HS-27A (cell line): ENCODE results near the gene DDX27.
A peak's percentile ranks its signal among the peaks of the same experiment; 100 is the strongest.
"Not testable (repeated sequence)": the region's sequence is repeated elsewhere in the genome, so short reads cannot be mapped to it uniquely, and the experiment has no call there.

Source experiments
- DNase-seq: peaks from one replicate; pipeline ENCODE4 v3.0.0-alpha.2; 2012; ENCODE audit warnings: low read depth, missing footprints

The DDX27 gene, protein sequence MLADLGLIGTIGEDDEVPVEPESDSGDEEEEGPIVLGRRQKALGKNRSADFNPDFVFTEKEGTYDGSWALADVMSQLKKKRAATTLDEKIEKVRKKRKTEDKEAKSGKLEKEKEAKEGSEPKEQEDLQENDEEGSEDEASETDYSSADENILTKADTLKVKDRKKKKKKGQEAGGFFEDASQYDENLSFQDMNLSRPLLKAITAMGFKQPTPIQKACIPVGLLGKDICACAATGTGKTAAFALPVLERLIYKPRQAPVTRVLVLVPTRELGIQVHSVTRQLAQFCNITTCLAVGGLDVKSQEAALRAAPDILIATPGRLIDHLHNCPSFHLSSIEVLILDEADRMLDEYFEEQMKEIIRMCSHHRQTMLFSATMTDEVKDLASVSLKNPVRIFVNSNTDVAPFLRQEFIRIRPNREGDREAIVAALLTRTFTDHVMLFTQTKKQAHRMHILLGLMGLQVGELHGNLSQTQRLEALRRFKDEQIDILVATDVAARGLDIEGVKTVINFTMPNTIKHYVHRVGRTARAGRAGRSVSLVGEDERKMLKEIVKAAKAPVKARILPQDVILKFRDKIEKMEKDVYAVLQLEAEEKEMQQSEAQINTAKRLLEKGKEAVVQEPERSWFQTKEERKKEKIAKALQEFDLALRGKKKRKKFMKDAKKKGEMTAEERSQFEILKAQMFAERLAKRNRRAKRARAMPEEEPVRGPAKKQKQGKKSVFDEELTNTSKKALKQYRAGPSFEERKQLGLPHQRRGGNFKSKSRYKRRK

DNA sequence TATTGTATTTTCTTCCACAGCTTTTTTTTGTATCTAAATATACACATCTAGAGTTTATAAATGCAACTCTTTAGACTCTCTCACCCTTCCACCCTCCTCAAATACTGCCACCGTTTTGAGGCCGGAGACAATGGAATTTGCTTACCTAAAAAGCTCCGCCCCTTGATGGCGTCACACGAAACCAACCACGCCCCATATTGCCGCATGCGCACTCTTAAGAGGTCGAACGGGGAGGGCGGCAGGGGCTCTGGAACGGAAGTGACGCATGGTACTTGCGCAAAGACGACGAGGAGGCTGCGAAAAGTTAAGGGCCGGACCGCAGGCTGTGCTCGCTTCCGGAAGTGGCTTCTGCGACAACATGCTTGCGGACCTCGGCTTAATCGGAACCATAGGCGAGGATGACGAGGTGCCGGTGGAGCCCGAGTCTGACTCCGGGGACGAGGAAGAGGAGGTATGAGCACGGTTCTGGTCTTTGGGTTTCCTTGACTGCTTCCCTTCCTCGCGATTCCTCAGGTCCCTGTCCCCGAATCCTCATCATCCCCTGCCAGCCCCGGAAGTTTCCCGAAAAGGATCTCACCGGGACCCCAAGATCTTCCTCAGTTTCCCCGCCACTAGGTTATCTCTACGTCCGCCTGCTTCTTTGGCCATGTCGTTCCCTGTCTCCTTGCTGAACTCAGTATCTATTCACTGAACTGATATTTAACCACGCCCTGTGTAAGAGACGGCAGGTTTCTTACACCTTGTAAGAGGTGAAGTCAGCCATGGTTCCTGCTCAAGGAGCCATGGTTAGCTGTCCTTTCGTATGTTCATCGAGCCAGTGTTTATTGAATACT lies at the start of gene DDX27:
Gene DDX27, plus strand, starts transcription at position 326 of the 833 bp plus-strand sequence. Its CDS starts 33 bp downstream, at position 359.
- DNase-seq = peak; percentile 99

DNA sequence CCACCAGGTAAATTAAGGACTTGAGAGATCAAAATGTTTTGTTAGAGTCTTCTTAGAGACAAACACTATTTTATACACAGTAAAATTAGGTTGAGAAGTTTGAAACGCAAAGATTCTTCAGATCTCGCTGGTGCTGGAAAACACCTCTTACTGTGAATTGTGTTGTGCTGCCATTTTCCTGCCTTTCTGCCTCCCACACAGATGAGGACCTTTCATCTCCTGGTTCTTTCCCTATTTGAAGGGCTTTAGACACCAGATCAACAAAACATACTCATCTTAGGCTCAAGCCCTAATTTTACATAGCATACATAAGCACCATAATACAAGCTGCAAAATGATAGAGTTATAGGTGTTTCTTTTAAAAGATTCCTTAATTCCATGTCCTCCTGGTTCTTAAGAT lies 49.7 kb upstream of the DDX27 start:
- DNase-seq = no peak

DNA sequence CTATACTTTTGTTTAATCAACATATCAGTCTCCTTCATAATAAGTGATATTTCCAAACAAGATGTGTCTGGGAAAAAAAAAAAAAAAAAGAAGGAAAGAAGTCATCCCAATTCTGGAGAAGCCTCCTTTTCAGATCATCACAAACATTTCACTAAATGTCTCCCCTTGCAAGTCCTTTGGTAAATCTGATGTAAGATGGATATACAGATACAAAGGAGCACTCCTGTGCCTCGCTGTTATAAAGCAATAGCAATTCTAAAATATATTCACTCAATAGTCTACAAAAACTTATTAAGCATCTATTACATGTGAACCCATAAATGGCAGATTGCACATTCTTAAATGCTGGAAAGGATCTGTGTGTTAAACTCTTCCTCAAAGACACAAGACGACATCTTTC lies 48.5 kb upstream of the DDX27 start:
- no peak for DNase-seq

DNA sequence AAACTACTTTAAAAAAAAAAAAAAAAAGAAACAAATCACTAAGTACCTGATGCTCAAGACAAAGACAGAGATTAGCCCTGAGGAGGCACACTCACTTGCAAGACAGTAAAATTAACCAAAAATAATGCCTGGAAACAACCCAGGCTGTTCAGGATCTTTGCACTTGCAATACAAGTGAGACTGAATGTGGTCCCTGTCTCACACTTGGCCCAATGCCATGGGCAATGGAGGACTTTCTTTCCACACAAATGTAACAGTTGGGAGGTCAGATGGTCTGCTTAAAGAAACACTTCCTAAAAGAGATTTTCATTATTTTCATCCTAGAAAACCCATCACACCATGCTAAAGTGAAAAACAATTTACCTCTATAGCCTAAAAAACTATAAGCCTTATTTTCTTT lies 47.3 kb upstream of the DDX27 start:
- DNase-seq = no peak

DNA sequence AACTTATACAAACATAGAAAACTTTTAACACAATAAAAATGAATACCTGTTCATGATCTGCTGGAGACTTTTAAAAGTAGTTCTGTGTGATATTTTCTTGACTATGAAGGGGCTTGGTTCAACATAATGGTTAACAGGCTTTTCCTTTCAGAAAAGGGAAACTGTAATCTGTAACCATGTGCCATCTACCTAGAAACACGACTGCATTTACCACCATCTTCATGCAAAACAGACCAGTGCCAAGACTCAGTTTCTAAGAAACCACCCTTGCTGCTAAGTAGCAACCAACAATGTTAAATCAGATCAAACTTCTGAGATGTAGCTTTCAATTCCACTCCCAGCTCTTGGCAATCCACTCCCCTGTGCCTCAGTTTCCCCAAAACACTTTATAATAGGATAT lies 46.8 kb upstream of the DDX27 start:
- DNase-seq = no peak

DNA sequence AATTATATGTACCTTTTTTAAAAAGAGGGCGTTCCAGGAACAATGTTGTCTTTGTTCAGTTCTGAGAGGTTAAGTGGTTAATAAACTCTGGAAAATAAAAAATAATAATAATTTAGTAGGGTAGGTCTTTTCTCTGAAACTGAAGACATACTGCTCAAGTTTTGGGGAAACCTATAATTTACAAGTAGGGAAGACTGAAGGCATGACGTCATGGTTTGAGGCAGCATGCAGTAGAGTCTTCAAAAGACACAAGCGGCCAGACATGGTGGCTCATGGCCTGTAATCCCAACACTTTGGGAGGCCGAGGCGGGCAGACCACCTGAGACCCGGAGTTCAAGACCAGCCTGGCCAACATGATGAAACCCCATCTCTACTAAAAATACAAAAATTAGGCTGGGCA lies 45.0 kb upstream of the DDX27 start:
- no peak for DNase-seq

DNA sequence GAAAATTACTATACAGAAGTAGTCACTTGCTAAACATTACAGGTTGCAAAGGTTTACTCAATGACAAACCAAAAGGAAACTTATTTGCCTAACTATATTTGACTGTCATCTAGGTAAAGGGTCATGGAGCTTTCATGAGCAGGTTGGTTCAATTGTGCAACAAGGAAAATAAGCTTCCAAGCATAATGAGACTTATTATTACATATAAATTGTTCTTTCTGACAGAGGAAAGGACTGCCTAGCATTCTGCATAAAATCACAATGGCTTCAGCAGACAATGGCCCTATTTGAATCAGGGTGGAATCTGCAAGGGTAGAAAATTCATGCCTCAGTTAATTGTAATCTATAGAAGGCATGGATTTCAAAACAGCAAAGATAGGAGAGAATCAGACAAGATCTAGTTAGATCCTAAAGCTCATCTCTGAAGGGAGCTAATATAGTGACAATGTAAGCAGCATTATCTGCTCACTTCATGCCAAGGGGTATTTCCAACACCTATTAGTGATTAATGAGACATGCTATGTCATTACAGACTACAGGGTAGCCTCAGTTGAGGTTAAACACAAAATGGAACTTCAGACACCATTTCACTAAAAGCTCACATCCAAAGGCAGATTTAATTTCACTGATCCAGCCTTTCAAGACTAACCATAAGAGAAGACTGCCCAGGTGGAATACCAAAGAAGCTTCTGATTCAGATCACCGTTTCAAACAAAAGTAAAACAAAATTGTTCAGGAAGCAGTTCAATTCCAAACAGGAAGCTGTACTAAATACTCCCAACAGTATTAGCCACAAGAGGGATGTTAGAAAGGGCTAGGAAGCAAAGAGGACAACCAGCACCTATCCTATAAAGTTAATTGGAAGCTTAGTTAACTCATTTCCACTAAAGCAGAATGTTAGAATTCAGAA lies 39.6 kb upstream of the DDX27 start:
- DNase-seq = no peak

DNA sequence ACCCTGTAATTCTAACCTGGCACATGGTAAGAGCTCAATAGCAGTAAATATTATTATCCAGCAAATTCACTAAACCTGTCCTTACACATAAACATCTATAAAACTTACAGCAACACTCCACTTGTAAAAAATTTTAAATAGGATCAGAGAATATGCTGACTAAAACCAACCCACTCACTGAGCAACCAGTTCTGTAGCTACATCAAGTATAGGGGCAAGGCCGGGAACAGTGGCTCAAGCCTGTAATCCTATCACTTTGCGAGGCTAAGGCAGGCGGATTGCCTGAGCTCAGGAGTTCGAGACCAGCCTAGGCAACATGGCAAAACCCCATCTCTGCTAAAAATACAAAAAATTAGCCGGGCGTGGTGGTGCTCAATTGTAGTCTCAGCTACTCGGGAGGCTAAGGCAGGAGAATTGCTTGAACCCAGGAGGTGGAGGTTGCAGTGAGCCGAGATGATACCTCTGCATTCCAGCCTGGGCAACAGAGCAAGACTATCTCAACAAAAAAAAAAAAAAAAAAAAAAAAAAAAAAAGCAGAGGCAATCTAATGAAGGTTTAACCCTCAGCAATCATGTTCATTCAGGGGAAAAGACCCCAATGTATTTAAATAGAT lies 37.8 kb upstream of the DDX27 start:
- DNase-seq = no peak

DNA sequence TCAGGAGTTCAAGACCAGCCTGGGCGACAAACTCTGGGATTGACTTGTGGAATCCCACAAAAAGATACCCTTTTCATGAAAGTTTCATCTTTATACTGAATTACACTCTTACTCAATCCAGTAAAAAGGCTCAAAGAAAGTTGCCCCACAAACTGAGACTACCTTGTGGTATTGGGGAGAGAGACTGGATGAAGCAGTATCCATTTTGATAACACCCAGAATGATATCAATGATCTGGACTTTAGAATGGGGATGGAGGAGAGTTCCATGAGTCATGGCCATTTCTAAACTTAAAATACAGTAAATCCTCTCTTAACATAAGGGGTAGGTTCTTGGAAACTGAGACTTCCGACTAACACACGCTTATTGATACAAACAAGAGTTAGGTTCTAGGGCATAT lies 35.8 kb upstream of the DDX27 start:
- no peak for DNase-seq

DNA sequence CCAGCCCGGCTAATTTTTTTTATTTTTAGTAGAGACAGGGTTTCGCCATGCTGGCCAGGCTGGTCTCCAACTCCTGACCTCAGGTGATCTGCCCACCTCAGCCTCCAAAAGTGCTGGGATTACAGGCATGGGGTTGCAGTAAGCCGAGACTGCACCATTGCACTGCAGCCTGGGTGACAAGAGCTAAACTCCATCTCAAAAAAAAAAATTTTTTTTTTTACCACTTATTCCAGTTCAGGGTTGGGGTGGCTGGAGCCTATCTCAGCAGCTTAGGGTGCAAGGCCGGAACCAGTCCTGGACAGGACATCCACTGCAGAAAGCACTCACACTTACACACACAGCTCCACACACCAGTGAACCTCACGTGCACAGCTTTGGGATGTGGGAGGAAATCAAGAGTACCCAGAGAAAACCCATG lies 35.1 kb upstream of the DDX27 start:
- not testable (repeated sequence) for DNase-seq

DNA sequence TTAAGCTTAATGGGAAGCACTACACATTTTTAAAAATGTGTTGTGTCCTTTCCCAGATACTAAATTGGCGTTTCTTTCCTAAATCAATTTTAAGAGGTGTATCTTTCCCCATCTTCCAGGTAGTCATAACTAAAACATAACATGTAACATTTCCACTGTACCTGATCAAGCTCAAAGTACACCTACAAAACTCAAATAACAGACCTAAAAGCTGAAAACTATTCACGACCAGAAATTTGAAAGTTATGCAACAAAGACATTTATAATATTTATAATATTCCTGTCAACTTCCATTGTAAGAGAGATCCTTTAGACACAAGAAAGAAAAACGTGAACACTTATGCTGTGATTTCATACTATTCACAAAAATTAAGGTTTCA lies 34.5 kb upstream of the DDX27 start:
- no peak for DNase-seq

DNA sequence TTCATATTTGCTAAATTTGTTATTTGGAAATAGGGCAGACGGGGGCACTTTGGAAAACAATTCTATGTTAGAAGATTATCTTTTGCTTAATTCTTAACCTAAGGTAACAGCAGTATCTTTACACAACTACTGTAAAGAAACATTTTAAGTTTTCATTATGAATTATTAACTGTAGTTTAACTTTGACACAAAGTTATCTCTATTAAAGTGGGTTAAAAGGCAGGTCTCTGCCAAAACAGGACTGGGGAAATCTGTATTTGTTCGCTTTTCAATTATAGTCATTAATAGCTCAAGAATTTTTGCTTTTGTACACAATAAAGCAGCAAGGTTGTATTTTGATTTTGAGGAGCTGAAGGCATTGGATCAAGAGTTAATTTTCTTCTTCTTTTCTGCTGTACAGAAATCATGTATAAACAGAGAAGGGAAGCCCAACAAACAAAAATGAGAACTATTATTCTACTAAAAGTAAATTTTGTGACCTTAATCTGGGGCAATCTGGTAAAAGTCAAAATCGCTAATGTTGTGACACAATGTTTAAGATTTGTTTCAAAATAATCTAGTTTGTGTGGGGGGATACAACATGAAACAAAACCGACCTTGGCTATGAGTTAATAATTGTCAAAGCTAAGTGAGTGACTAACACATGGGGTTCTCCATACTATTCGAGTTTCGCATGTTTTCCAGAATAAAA lies 34.0 kb upstream of the DDX27 start:
- no peak for DNase-seq

DNA sequence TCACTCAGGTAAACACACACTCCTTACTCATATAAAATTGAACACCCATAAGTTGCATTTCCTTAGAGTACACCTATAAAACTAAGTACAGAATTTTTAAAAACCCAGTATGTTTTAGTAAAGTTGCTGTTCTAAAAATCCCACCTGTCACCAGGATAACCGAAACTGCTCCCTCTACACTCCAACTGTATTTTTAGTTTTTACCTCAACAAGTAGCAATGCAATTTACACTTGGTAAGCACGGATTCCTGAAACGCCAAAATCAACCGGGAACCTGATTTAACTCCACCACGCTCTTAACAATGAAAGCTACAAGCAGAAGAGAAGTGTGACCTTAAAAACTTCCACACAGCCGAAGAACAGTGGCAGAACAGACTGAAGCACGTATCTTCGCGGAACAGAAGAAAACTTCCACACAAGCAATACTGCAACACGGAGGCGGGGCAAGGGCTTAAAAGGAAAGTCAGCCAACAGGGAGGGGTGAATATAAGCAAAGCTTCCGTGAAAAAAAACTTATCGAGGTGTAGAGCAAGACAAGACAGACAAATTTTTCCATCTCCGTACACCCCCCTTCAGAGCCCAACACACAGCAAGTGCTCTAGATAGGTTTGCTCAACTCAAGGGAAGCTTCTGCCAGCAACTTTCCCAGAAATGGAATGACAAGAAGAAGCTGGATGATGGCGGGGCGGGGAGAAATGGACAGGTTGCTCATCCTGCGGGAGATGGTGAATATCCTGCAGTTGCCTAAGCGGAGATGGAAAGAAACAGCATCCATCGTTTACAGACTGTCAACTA lies 32.5 kb upstream of the DDX27 start:
- no peak for DNase-seq

DNA sequence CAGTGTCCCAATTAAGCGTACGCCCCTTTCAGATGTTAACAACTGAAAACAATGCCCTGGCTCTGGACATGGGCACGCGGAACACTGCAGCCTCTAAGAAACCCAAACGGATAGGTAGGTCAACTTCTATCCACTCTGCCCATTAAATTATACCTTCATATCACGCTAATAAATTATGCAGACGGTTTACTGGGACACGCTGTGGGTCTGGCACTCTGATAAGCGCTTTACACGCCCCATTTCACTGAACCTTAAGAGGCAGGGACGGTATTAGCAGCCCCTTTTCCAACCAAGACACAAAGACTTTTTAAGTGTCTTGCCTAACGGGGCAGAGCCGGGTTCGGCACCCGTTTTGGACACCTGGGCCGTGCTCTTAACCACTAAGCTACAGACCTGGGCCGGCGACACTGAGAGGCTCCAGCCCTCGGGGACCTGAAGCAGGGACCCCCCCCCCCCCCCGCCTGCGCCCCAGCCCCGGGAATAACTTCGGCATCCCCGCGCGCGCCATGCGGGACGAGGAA lies 31.8 kb upstream of the DDX27 start:
- no peak for DNase-seq

DNA sequence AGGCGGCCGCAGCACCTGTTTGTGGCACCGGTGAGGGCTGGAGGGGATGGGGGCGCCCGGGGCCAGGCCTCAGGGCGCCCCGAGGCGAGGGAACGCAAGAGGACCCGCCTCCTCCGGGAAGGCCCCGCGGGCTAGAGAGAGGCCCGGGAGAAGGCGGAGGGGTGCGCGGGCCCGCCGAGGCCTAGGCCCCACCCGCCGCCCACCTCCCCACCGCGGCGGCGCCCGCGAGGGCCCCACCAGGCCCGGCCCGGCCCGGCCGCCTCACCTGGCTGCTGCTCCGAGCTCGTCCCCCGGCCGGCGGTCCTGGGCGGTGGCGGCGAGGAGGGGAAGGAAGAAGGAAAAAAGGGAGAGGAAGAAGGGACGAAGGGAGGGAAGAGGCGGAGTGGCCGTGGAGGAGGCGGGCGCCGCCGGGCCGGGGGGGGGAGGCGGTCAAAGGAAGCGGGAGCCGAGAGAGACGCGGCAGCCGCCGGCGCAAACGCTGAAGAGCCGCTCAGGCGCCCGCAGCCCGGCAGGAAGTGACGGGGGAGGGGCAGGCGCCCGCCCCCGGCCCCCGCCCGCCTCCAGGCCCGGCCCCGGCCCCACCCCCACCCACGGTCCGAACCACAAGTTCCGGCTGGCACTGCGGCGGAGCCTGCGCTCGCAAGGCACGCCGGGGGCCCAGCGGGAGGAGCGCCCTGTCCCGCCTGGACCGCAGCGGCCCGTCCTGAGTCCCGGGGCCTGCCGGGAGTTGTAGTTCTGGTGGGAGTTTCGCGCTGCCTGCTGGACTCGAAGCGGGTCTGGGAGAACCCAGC lies 31.2 kb upstream of the DDX27 start, which contains the start of gene STAU1:
Gene STAU1, minus strand, starts transcription at position 484 of the 791 bp plus-strand sequence. CDS start 22,133 bp downstream, outside the sequence.
- peak; percentile 86 for DNase-seq

DNA sequence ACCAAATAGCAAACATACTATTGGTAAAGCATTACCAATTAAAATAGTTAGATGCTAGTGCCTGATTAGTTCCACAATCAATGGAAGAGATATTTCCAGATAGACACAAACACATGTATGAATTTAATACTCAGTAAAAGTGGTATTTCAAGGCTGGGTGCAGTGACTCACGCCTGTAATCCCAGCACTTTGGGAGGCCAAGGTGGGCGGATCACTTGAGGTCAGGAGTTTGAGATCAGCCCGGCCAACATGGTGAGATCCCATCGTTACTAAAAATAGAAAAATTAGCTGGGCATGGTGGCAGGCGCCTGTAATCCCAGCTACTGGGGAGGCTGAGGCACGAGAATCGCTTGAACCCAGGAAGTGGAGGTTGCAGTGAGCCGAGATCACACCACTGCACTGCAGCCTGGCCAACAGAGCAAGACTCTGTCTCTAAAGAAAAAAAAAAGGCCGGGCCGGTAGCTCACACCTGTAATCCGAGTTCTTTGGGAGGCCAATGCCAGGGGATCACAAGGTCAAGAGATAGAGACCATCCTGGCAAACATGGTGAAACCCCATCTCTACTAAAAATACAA lies 26.2 kb upstream of the DDX27 start:
- not testable (repeated sequence) for DNase-seq

DNA sequence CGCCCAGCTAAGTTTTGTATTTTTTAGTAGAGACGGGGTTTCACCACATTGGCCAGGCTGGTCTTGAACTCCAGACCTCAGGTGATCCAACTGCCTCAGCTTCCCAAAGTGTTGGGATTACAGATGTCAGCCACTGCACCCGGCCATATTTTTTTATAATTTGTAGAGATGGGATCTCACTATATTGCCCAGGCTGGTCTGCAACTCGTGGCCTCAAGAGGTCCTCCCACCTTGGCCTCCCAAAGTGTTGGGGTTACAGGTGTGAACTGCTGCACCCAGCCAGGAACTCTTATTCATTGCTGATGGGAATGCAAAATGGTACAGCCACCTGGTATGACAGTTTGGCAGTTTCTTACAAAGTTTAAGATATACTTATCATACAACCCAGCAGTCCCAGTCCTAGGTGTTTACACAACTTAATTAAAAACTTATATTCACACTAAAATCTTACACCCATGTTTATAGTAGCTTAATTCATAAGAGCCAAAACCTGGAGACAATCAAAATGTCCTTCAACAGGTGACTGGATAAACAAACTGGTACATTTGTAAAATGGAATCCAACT lies 19.4 kb upstream of the DDX27 start:
- no peak for DNase-seq

DNA sequence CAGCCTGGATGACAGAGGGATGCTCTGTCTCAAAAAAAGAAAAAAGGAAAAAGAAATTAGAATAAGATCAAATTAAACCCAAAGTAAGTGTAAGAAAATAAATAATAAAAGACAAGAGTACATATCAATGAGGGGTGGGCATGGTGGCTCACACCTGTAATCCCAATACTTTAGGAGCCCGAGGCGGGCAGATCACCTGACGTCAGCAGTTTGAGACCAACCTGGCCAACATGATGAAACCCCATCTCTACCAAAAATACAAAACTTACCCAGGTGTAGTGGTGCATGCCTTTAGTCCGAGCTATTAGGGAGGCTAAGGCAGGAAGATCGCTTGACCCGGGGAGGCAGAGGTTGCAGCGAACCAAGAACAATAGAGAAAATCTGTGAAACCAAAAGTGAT lies 16.2 kb upstream of the DDX27 start:
- DNase-seq = no peak
